NCI-H2196 (cell line): ENCODE data around the gene FAM25G.
"Not testable (repeated sequence)": the region's sequence is repeated elsewhere in the genome, so short reads cannot be mapped to it uniquely, and the experiment has no call there.

Source experiments
- DNase-seq: peaks from one replicate; lab custom pipeline; 2025; ENCODE audit not compliant: unreplicated experiment; lab: John Stamatoyannopoulos, UW

The FAM25G gene

DNA sequence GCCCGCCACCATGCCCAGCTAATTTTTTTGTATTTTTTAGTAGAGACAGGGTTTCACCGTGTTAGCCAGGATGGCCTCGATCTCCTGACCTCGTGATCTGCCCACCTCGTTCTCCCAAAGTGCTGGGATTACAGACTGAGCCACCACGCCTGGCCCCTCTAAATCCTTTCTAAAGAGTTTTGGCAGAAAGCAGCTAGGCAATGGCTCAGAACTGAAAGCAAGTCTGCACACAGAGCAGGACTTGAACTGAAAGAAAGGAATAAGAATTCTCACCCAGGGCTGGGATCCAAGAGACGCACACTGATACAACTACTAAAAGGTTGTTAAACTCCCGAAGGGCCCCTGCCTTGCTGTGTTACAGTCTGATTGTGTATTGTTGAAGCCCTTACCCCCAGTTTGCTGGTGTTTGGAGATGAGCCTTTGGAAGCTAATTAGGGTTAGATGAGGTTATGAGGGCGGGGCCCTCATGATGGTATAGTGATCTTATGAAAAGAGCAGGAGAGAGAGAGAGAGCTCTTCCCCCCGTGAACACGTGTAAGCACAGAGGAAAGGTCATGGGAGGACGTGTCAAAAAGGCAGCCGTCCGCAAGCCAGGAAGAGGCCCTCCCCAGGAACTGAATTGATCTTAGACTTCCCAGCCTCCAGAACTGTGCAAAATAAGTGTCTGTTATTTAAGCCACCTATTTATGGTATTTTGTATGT is 26.1 kb downstream of the FAM25G start:
- DNase-seq: not testable (repeated sequence)

GRCh38 chr10:47462577-47463358 is 28.7 kb downstream of the FAM25G start:
- DNase-seq: not testable (repeated sequence)

GRCh38 chr10:47461261-47461687 is 30.2 kb downstream of the FAM25G start:
- not testable (repeated sequence) for DNase-seq

GRCh38 chr10:47458466-47459154 is 32.9 kb downstream of the FAM25G start:
- no peak for DNase-seq

DNA sequence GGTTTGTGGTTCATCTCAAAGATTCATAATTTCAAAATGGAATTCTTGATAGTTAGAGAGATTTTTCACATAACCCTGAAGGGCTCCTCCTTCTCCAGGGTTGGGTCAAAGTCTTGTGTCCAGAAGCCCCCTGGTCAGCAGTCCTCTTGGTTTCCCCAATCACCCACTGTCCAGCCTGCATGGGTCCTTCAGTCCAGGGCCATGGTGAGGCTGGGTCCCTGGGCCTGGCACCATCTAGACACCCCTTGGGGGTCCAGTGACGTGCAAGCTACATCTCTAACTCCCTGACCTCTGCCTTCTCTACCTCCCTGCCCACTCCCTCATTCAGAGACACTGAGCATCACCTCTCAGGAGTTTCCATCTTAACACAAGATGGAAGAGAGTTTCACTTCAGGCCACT is 33.7 kb downstream of the FAM25G start:
- no peak for DNase-seq

GRCh38 chr10:47457528-47457820 is 34.0 kb downstream of the FAM25G start:
- DNase-seq: no peak

DNA sequence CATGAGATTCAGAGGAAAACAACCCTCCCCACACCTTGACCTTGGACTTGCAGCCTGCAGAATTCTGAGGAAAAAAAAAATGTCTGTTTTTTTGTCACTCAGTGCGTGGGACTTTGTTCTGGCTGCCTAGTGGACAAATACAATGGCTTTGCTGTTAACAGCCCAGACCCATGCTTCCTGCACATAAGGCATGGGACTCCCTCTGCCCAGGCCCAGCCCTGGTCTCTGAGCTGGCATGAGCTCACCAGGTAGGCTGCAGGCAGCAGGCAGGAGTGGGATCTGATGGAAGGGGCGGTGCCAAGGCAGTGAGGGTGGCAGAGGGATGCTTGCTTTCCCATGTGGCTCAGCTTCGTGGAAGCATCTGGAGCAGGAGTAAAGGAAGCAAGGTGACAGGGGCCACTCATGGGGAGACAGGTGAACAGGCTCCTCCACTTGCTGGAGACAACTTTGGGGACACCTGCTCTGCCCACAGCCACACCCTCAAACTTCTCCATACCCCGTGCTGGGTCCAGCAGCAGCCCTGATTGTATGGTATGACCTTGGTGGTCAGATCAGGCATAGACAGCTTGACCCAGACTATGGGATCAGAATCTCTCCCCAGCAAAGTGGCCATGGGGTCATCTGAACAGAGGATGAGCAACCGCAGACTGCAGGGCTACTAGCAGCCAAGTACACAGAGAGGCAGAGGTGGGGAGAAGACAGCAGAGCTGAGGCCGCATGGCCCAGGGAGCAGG is 34.5 kb downstream of the FAM25G start:
- DNase-seq: no peak

GRCh38 chr10:47456079-47456785 is 35.3 kb downstream of the FAM25G start:
- no peak for DNase-seq

GRCh38 chr10:47455350-47456078 is 36.0 kb downstream of the FAM25G start:
- DNase-seq: not testable (repeated sequence)

GRCh38 chr10:47454780-47455058 is 36.8 kb downstream of the FAM25G start:
- no peak for DNase-seq

DNA sequence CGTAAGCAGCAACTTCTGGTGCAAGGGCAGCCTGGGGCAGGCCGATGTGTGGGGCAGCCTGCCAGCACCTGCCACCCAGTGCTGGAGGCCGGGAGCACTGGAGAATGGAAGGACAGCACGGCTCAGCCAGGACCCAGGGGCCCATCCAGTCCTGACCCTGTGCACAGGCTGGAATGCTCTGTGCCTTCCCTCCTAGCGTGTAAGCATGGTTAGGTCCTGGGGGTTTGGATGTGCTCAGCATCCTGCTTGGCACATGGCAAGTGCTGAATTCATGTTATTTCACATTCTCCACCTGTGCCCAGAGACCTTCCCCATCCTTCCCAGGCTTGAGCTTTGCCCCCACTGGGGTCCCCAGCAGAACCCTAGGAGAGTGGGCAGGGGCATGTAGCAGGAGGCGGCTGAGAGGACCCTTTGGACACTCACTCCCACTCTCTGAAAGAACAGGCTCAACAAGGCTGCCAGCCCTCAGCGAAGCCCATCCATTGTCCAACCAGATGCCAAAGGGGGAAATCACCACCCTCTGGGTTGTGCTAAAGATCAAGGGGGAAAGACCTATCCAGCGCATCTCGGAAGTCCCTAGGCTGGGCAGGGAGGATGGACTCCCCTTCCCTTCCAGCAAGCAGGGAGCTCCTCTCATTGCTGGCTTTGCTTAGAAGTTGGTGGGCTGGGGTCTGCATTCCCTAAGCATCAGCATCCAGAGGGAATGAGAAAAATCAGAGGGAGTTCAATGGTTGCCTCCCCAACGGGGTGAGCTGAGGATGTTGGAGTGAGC is 37.3 kb downstream of the FAM25G start:
- DNase-seq: no peak

GRCh38 chr10:47453141-47454007 is 38.1 kb downstream of the FAM25G start:
- no peak for DNase-seq

DNA sequence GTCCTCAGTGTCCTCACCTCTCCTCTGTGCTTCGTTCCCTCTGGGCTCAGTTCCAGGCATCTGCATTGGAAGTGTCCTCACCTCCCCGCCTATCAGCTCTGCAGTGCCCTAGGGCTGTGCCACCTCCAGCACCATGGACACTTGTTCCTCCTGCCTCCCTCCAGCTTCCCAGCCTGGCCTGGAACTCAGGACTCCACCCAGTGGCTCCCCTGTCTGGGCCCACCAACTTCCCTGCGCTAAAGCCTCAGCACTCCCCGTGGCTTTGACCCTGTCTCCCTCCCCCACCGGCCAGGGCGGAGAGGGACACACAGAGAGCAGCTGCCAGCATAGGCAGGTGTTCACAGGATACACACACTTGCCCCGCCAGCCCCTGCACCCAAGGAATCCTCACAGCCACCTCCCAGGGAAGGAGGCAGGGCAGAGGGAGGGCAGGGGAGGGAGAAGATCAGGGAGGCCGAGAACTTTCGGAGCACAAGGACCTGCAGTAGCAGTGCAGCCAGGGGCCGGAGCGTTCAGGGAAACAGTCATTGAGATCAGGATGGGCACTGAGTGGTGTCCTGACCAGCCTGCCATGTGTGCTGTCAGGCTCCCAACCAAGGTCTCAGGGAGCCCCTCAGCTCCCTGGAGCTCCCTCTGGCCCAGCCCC is 38.9 kb downstream of the FAM25G start:
- DNase-seq: peak; percentile 40

GRCh38 chr10:47451998-47452494 is 39.5 kb downstream of the FAM25G start:
- no peak for DNase-seq

DNA sequence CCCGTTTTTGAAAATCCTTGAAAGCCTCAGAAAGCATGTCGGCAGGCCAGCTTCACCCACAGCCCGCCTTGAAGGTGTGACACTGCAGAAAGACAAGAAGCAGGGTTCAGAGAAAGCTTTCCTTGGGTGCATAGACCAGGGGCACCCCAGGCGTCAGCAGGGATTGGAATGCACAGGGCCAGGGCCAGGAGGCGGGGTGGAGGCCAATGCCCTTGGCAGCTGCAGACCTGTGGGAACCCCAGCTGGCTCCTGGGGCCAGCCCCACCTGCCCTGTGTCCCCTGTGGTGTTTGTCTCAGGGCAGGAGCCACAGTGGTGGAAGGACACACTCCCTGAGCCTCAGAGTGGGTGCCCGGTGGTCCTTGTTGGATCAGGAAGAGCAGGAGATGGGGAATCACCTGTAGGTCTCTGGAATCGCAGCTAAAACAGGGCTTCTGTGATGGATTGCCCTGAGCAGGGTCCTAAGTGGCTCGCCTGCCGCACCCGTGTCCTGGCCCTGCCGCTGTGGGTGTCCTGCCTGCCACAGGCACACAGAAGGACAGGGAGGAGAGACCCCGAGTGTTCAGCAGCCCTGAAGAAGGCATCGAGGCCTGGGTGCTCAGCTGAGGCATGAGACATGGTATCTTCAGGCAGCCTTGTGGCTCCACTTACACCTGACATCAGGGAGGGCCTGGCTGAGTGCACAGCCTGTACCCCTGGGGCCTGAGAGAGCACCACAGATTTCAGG is 40.1 kb downstream of the FAM25G start:
- DNase-seq: no peak

GRCh38 chr10:47450442-47450841 is 41.1 kb downstream of the FAM25G start:
- DNase-seq: no peak

GRCh38 chr10:47449979-47450378 is 41.5 kb downstream of the FAM25G start:
- DNase-seq: no peak
